GM12878 (cell line): ENCODE measurements around the gene FIZ1. TPM values are rescaled to one million over a fixed set of nuclear protein-coding genes. Genes with fewer than 3 reads are reported as not detected.

Experiments
- ATAC-seq: fragments of 200-7000 bp; cut with Tn5 transposase; 3 replicates; pipeline ENCODE4 v1.9.1; 2020; ENCODE audit warnings: mild to moderate bottlenecking, moderate library complexity
- BruUV-seq: library from RNA; stranded (reverse); fragments of 400-500 nt; replicated peaks from 2 replicates; lab custom pipeline; 2021; lab: Mats Ljungman, UMichigan
- CTCF ChIA-PET: fragments of 300-600 bp; sonication (Branson Sonifier 250); formaldehyde crosslinking; extraction: SDS; loops from one replicate; lab custom pipeline; 2021; ENCODE audit warnings: inconsistent platforms; lab: Yijun Ruan, JAX
- POLR2A ChIA-PET: fragments of 350-600 bp; formaldehyde crosslinking; extraction: SDS; loops from one replicate; lab custom pipeline; 2021; ENCODE audit warnings: inconsistent platforms; lab: Charles Lee
- RAD21 ChIA-PET: fragments of 300-600 bp; sonication (Branson Sonifier 250); formaldehyde crosslinking; loops from one replicate; lab custom pipeline; 2023; ENCODE audit warnings: antibody characterized with exemption; ENCODE audit not compliant: unreplicated experiment; lab: Charles Lee
- SMC1A ChIA-PET: fragments of 300-600 bp; sonication (Branson Sonifier 250); formaldehyde crosslinking; loops from one replicate; lab custom pipeline; 2023; ENCODE audit not compliant: unreplicated experiment, uncharacterized antibody; lab: Charles Lee
- DNase-seq: peaks from one replicate; pipeline ENCODE4 v3.0.0-alpha.2; 2011; ENCODE audit warnings: low read depth, low spot score
- FAIRE-seq: peaks from 3 replicates; lab custom pipeline; 2011; peaks lifted over from hg19 to GRCh38; lab: Jason Lieb, UNC
- H2AFZ ChIP-seq: 2 replicates; pipeline ENCODE4 v1.6.0; 2011; ENCODE audit warnings: low read depth, low read length, control low read depth; ENCODE audit not compliant: control insufficient read depth
- H3K27ac ChIP-seq: 2 replicates; pipeline ENCODE4 v1.5.1; 2011; ENCODE audit warnings: control low read depth; ENCODE audit not compliant: control insufficient read depth, insufficient read depth
- H3K27me3 ChIP-seq, 2 experiments: replicated peaks in 1 of 2; 2 replicates each; pipeline versions ENCODE4 v1.6.0 to v1.6.1; 2011; ENCODE audit warnings: low read length in 1 of 2; ENCODE audit not compliant: control insufficient read depth in 2 of 2, insufficient read depth in 2 of 2
- H3K36me3 ChIP-seq, 2 experiments: 2 replicates each; pipeline ENCODE4 v1.5.1; 2011; ENCODE audit warnings: low read length in 1 of 2; ENCODE audit not compliant: control insufficient read depth in 2 of 2, insufficient read depth in 2 of 2
- H3K4me1 ChIP-seq: 2 replicates; pipeline ENCODE4 v1.6.1; 2011; ENCODE audit warnings: mild to moderate bottlenecking, low read length, moderate library complexity, mixed read lengths; ENCODE audit not compliant: control insufficient read depth, insufficient read depth
- H3K4me2 ChIP-seq: 2 replicates; pipeline ENCODE4 v1.6.0; 2011; ENCODE audit warnings: control low read depth; ENCODE audit not compliant: control insufficient read depth, insufficient read depth
- H3K4me3 ChIP-seq: fragments of 200-600 bp; sonication (generic); 2 replicates; pipeline ENCODE4 v1.5.1; 2016
- H3K79me2 ChIP-seq: 2 replicates; pipeline ENCODE4 v1.6.0; 2011; ENCODE audit warnings: low read length; ENCODE audit not compliant: control insufficient read depth, insufficient read depth
- H3K9ac ChIP-seq: 2 replicates; pipeline ENCODE4 v1.8.0; 2011; ENCODE audit warnings: low read length, control low read depth, mixed read lengths; ENCODE audit not compliant: control insufficient read depth, insufficient read depth
- H3K9me3 ChIP-seq: replicated peaks from 3 replicates; pipeline ENCODE4 v1.5.1; 2011; ENCODE audit warnings: mild to moderate bottlenecking, low read length; ENCODE audit not compliant: control insufficient read depth, insufficient read depth
- H4K20me1 ChIP-seq: 2 replicates; pipeline ENCODE4 v1.6.0; 2011; ENCODE audit not compliant: control insufficient read depth, insufficient read depth
- CBFB ChIP-seq: IDR thresholded peaks from 2 replicates; pipeline ENCODE4 v1.6.1; 2016; ENCODE audit warnings: antibody characterized with exemption, low read depth
- CHD2 ChIP-seq: IDR thresholded peaks from 2 replicates; pipeline ENCODE4 v1.6.1; 2011; ENCODE audit warnings: low read depth, low read length, improper control_type of control experiment, borderline replicate concordance
- POLR2A ChIP-seq: IDR thresholded peaks from 2 replicates; pipeline ENCODE4 v1.6.1; 2011; ENCODE audit warnings: low read depth, mild to moderate bottlenecking, low read length
- SIX5 ChIP-seq: IDR thresholded peaks from 2 replicates; pipeline ENCODE4 v1.6.1; 2011; ENCODE audit warnings: mild to moderate bottlenecking, low read depth, low read length, moderate library complexity; ENCODE audit not compliant: severe bottlenecking
- STAT3 ChIP-seq: IDR thresholded peaks from 2 replicates; pipeline ENCODE4 v1.6.1; 2011; ENCODE audit warnings: low read depth, low read length, improper control_type of control experiment
- SUZ12 ChIP-seq: fragments of 200-600 bp; sonication (generic); IDR thresholded peaks from one replicate; pipeline ENCODE4 v1.6.1; 2018; ENCODE audit warnings: antibody characterized with exemption, mild to moderate bottlenecking; ENCODE audit not compliant: unreplicated experiment
- TBL1XR1 ChIP-seq: IDR thresholded peaks from 2 replicates; pipeline ENCODE4 v1.6.1; 2012; ENCODE audit warnings: low read depth, low read length, improper control_type of control experiment
- ZBED1 ChIP-seq: IDR thresholded peaks from 2 replicates; pipeline ENCODE4 v1.6.1; 2016; ENCODE audit warnings: borderline replicate concordance
- ZNF24 ChIP-seq: fragments of 450-650 bp; IDR thresholded peaks from 2 replicates; pipeline ENCODE4 v1.6.1; 2017; ENCODE audit warnings: antibody characterized with exemption, mild to moderate bottlenecking
- WGBS: methylation state at CpG from one replicate; pipeline ENCODE4 v1.1.6; 2016; ENCODE audit warnings: low lambda C conversion rate; ENCODE audit not compliant: insufficient replicate concordance, insufficient coverage; ENCODE audit errors: missing lambda C conversion rate; 5-methylcytosine and 5-hydroxymethylcytosine counted together
- in situ Hi-C: fragments of 300-500 bp; cut with MboI; formaldehyde crosslinking; loops from 9 replicates; pipeline ENCODE4 v1.14.3; 2018; ENCODE audit warnings: mixed read lengths
- intact Hi-C: fragments of 100-400 bp; cut with micrococcal nuclease; formaldehyde crosslinking; loops from one replicate; pipeline ENCODE4 v1.14.2; 2022; ENCODE audit not compliant: unreplicated experiment
- polyA plus RNA-seq, 11 experiments: library from polyadenylated mRNA; depleted of rRNA in 4 of 11; unstranded in 6 of 11; stranded (reverse) in 5 of 11; fragments of >200 nt; fragmentation: Nextera tagmentation in 4 of 11; fragmentation: Illumina TruSeq in 1 of 11; extraction: Ambion mirVana in 4 of 11; extraction: Trizol in 1 of 11; gene quantifications; 1 replicate in 1 of 11; 2 replicates in 10 of 11; pipeline versions ENCODE4 v1.2.1 to v1.2.3, GENCODE V29; 2011 to 2016; ENCODE audit warnings: inconsistent platforms in 2 of 11, missing spikeins in 2 of 11, low read depth in 1 of 11
- total RNA-seq, 4 experiments: library from RNA; depleted of rRNA in 3 of 4; stranded (reverse); fragments of >200 nt in 3 of 4; fragmentation: Illumina TruSeq in 1 of 4; extraction: Trizol in 1 of 4; gene quantifications; 2 replicates each; pipeline versions ENCODE4 v1.2.1 to v1.2.3, GENCODE V29; 2013 to 2021
- TF ChIP-seq, protein P1 (sequence below): fragments of 450-650 bp; IDR thresholded peaks from 2 replicates; pipeline ENCODE4 v1.6.1; 2017; ENCODE audit warnings: low read depth, mild to moderate bottlenecking, moderate library complexity

FIZ1 gene
- total and polyA plus RNA-seq, 10 of the 15 experiments (the other 5 are each of a cell fraction or from before 2014, with no cell fraction given) = 0.60 to 16.8 (median 4.2) TPM

DNA sequence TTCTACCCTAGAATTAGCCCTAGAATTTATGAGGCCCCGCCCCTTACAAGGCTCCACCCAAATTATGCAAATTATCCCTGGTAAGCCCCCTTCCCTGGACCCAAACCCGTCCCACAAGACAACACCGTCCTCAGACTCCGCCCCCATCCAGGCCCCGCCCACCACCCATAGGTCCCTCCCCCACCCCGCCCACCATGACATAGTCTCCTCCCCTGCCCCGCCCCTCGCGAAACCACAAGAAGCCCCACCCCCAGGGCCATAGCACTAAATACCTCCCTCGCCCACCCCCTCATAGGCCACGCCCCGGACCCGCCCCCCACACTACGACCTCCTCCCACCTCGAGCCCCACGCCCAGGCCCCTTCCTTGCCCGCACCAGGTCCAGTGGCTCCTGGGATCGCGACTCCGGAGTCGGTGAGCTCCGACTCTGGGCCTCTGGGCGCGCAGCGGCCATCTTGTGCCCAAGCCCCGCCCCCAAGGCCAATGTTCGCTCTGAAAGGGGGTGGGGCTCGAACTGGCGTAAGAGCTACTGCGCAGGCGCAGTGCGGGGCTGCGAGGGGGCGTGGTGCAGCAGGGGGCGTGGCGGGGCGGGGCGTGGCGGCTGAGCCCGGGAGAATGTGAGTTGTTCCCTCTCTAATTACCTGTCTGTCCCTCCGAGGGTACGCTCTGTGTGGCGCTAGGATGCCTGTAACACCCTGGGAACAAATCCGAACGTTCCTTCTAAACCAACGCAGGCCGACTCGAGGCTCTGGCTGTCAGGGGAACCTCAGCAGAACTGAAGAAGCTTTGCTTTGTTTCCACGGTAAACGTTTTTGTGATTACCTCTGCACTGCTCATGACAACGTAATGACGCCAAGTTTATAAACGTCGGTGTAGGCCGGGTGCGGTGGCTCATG lies 25.0 kb upstream of the FIZ1 start, which contains the start of gene ZNF784 (continued):
- TF ChIP-seq CHD2 (peak; percentile 57; the same call in 1 of the 2 replicates), SUZ12 (no peak), ZBED1 (0 out of 2 replicates have a peak, but pooled peaks have one; percentile 53), SIX5 (no peak), TBL1XR1 (no peak)

DNA sequence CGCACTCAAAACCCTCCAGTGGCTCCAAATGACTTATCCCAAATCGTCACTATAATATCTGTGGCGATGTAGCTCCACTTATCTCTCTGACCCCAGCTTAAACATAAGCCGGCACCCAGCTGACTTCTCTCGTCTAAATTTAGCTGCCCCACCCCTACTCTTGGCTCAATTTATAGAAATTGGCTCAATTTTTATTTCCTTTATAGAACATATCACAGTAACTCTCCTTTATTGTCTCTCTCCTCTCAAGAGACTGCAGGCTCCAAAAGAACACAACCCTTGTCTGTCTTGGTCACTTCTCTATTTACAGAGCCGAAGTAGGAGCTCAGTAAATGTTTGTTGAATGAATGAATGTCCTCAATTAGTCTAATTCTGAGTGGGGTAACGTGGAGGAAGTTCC lies 24.2 kb upstream of the FIZ1 start:
- Histone ChIP-seq H4K20me1 (no peaks in the 10 kb centered on the region), H3K79me2 (no peaks in the 10 kb centered on the region), H3K9ac (no peak overlapping the region), H2AFZ (no peak overlapping the region), H3K9me3 (no peaks in the 10 kb centered on the region; the same call in 2 of the 3 replicates), H3K4me2 (peak overlapping the region; percentile 60), H3K36me3 (no peaks in the 10 kb centered on the region), H3K4me1 (peaks cover 9% of the 10 kb centered on the region; the same call in 1 of the 2 replicates), H3K4me3 (peak overlapping the region; percentile 33; the same call in 1 of the 2 replicates), H3K27me3 (no peaks in the 10 kb centered on the region), H3K27ac (no peak overlapping the region)
- 55% methylated on average over 7 of the region's 7 CpGs for WGBS
- POLR2A ChIA-PET = interaction anchor here (0.6 to 2.8 kb wide), 7 partner anchors 10 to 1597 kb away, joined by 3 to 21 read pairs (median 7); partner anchors contain the start of genes CCDC106, FIZ1, U2AF2 and ZNF865
- FAIRE-seq (no peak), DNase-seq (no peak), ATAC-seq (no peak)
- TSS peak; percentile 77 for BruUV-seq
- TF ChIP-seq CBFB (0 out of 2 replicates have a peak, but pooled peaks have one; percentile 0), ZNF24 (no peak), POLR2A (no peak), STAT3 (no peak)
- TF ChIP-seq, protein P1, sequence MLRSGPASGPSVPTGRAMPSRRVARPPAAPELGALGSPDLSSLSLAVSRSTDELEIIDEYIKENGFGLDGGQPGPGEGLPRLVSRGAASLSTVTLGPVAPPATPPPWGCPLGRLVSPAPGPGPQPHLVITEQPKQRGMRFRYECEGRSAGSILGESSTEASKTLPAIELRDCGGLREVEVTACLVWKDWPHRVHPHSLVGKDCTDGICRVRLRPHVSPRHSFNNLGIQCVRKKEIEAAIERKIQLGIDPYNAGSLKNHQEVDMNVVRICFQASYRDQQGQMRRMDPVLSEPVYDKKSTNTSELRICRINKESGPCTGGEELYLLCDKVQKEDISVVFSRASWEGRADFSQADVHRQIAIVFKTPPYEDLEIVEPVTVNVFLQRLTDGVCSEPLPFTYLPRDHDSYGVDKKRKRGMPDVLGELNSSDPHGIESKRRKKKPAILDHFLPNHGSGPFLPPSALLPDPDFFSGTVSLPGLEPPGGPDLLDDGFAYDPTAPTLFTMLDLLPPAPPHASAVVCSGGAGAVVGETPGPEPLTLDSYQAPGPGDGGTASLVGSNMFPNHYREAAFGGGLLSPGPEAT = no peak
- RAD21 ChIA-PET = interaction anchor here (2.9 kb wide), 1 partner anchor 18 kb away, joined by 29 read pairs; the partner anchor contains the start of gene ZNF865
- in situ Hi-C loops = no loop called here
- SMC1A ChIA-PET = interaction anchor here (1.2 kb wide), 1 partner anchor 37 kb away, joined by 3 read pairs; no protein-coding TSS in a partner anchor
- CTCF ChIA-PET = interaction anchor here (2.2 to 7.9 kb wide), 3 partner anchors 10 to 109 kb away, joined by 7 to 76 read pairs (median 16); partner anchors contain the start of gene ZNF865
- intact Hi-C loops = no loop called here
